ENCODE data around the gene STRN3.
"Not testable (repeated sequence)": the region's sequence is repeated elsewhere in the genome, so short reads cannot be mapped to it uniquely, and the experiment has no call there.

The STRN3 gene

GRCh38 chr14:31026077-31026449 lies at the start of gene STRN3:
Gene STRN3, minus strand, starts transcription at chr14:31026379. Its CDS starts 194 bp downstream, at chr14:31026185.
- DNase-seq = no peak

DNA sequence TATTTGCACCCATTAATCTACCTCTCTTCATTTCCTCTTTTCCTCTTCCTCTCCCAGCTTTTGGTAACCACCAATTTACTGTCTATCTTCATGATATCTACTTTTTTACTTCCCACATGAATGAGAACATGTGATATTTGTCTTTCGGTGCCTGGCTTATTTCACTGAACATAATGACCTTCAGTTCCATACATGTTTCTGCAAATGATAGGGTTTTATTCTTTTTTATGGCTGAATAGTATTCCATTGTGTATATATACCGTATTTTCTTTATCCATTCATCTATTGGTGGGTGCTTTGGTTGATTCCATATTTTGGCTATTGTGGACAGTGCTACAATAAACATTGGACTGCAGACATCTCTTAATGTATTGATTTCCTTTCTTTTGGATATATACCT lies 49.0 kb upstream of the STRN3 start:
- DNase-seq = no peak

GRCh38 chr14:31071151-31071550 lies 45.0 kb upstream of the STRN3 start:
- DNase-seq = no peak

DNA sequence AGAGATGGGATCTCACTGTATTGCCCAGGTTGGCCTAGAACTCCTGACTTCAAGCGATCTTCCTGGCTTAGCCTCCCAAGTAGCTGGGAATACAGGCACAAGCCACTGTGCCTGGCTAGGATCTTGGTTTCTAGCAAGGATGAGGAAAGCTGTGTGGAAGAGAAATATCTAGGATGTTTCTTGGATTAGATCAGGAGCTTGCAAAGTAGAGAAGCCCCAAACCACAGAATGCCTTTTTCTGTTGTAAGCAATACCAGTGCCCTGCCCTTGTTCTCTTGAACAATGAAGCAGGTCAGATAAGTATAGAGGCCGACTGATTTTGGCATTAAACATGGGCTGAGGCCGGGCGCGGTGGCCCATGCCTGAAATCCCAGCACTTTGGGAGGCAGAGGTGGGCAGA lies 44.3 kb upstream of the STRN3 start:
- DNase-seq = no peak

- DNase-seq = no peak
These were observed 43.2 kb upstream of the STRN3 start for GRCh38 chr14:31069343-31069742.

DNA sequence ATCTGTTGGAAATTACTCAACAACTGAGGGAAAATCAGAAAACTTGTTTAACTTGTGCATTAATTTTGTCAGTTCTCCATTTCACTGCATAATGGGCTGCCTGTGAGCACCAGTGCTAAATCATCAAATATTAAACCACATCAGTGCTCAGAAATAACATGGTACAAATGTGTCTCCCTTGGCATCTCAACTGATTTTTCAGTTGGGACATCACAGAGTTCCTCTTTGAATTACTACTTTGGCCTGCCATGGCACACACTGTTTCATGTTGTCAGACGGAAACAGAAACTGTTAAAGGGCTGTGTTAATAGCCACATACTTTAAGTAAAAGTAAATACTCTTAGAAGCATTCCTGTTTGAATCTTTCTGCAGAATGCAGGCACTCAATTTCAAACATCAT lies 42.1 kb upstream of the STRN3 start:
- DNase-seq = no peak

- not testable (repeated sequence) for DNase-seq
These were observed 36.7 kb upstream of the STRN3 start for GRCh38 chr14:31062908-31063307.

DNA sequence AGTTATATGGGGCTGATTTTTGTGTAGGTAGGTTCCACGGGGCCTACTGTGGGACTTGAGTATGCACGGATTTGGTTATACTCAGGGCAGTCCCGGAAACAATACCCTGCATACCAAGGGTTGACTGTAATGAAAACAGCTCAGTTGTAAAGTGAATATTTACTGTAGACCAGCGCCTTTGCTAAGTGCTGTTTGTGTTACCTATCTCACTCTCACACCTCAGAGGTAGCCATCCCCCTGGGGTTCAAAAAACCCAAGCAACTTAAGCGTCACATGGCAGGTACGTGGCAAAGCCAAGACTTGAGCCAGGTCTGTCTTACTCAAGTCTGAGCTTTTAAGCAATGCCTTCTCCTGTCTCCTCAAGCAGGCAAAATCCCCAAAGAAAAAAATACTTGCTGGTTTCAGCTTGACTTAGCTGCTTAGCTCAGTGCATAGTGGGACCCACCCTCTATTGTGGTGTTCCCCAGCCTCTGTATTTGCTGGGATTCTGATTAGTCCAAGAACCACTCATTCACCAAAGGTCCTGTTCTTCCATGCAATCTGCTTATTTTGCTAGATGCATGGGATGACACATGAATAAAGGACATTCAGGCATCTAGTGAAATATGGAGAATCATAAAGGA lies 34.2 kb upstream of the STRN3 start:
- DNase-seq = no peak

- no peak for DNase-seq
These were observed 33.2 kb upstream of the STRN3 start for GRCh38 chr14:31059152-31059924.

DNA sequence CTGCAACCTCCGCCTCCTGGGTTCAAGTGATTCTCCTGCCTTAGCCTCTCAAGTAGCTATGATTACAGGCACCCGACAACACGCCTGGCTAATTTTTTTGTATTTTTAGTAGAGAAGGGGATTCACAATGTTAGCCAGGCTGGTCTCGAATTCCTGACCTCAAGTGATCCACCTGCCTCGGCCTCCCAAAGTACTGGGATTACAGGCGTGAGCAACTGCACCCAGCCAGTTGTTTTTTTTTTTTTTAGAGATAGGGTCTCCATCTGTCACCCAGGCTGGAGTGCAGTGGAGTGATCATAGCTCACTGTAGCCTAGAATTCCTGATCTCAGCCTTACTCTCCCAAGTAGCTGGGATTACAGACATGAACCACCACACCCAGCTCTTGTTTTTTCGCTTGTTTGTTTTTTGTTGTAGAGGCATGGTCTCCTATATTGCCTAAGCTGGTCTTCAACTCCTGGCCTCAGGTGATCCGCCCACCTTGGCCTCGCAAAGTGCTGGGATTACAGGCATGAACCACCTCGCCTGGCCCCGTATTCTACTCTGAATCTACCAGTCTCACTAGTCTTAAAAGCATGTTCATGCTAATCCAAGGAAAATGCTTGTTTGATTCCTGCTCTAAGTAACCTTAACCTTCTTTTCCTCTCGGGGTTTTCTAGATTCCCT lies 31.7 kb upstream of the STRN3 start:
- no peak for DNase-seq

DNA sequence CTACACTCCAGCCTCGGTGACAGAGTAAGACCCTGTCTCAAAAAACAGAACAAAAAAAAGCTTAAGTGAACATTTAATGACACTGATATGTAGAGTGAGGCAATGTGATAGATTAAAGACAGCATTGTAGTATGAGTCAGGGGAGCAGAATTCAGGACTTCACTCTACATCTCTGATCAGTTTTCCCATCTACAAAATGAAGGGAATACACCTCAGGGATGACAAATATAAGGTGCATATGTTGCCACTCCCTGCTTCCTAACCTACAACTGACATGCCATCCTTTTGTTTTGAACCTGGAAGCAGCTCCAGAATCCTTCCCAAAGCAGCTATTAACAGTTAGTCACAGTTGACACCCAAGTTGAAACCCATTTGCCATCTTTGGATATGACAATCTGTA lies 30.9 kb upstream of the STRN3 start:
- DNase-seq = no peak

GRCh38 chr14:31052905-31053586 lies 26.9 kb upstream of the STRN3 start:
- not testable (repeated sequence) for DNase-seq

GRCh38 chr14:31051511-31051910 lies 25.3 kb upstream of the STRN3 start:
- no peak for DNase-seq

DNA sequence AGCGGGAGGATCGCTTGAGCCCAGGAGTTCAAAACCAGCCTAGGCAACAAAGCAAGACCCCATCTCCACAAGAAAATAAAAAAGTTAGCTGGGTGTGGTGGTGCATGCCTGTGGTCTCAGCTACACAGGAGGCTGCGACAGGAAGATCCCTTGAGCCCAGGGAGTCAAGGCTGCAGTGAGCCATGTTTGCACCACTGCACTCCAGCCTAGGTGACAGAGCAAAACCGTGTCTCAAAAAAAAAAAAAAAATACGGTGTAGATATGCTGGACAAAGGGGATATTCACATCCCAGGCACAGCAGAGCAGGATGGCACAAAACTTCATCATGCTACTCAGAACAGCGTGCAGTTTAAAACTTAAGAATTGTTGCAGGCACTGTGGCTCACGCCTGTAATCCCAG lies 24.8 kb upstream of the STRN3 start:
- no peak for DNase-seq

GRCh38 chr14:31047503-31047902 lies 21.3 kb upstream of the STRN3 start:
- DNase-seq = no peak

- no peak for DNase-seq
These were observed 19.4 kb upstream of the STRN3 start for GRCh38 chr14:31045501-31046080.

DNA sequence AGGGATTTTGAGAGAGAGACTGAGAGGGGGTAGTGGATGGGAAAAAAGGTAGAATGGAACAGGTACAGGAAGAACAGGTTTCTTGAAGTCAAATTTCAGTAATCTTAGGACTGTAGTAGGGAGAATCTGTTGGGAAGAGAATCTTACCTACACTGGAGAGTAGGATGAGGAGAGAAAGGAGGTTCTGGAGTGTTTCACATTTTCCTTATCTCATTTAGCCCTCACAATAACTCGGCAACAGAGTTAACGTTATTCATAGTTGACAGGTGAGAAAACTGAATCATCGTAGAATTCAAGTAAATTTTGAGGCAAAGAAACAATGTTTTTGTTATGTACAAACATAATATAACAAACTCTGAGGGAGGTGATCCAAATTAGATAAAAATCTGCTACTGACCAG lies 17.2 kb upstream of the STRN3 start:
- no peak for DNase-seq

DNA sequence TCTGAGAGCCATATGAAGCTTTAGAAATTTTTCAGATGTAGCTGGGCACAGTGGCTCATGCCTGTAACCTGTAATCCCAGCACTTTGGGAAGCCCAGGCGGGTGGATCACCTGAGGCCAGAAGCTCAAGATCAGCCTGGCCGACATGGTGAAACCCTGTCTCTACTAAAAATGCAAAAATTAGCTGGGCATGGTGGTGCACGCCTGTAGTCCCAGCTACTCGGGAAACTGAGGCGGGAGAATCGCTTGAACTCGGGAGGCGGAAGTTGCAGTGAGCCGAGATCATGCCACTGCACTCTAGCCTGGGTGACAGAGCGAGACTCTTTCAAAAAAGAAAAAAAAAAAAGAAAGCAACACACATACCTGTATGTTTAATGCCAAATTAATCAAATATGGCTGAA lies 16.7 kb upstream of the STRN3 start:
- DNase-seq = not testable (repeated sequence)

GRCh38 chr14:31042300-31042699 lies 16.1 kb upstream of the STRN3 start:
- no peak for DNase-seq

DNA sequence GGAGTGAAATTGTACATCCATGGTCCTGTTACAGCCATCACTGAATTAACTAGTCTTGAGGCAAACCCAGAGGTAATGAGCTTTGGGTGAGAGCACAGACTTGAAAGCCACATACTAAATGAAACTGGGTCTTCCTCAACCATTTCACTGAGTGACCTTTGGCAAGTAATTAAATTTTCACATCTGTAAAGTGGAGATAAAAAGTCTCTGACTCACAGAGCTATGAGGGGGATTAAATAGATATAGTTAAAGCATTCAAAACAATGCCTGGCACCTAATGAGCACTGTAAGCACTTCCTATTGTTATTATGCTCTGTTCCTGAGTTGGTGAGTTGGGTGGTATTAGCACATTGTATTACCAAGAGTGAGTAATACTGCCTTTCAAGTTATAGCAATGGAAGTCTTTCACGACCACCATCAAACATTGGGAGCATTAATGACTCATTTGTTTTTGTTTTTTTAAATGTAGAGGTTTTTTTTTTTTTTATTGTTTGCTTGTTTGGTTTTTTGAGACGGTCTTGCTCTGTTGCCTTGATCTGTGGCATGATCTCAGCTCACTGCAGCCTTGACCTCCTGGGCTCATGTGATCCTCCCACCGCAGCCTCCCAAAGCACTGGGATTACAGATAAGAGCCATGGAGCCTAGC lies 12.5 kb upstream of the STRN3 start:
- no peak for DNase-seq

GRCh38 chr14:31037709-31038221 lies 11.6 kb upstream of the STRN3 start:
- no peak for DNase-seq

- no peak for DNase-seq
These were observed 10.4 kb upstream of the STRN3 start for GRCh38 chr14:31036552-31036951.

Measured in activated gamma-delta T cell treated with Interleukin-2 at 50 U/mL for 16 hours (primary cell).